Measurements from ENCODE around the gene PHF1. TPM values are rescaled to one million over a fixed set of nuclear protein-coding genes. Genes with fewer than 3 reads are reported as not detected.
"Not testable (repeated sequence)": the region's sequence is repeated elsewhere in the genome, so short reads cannot be mapped to it uniquely, and the experiment has no call there.

Gene PHF1
- polyA plus RNA-seq, 6 donors from 2014 or later, result 48.9 to 82.3 (median 55.5) TPM

GRCh38 chr6:33380272-33380981 lies 30.4 kb upstream of the PHF1 start:
- DNase-seq (no peak), ATAC-seq (ENCODE audit: low read depth in 2 of 2) (no peak)
- Mint-ChIP-seq H3K27me3 (no peaks in the 10 kb centered on the region), H3K9me3 (no peaks in the 10 kb centered on the region), H3K4me1 (peaks cover 0 to 5% (median 0%) of the 10 kb centered on the region in 3 donors), H3K27ac (peak overlapping the region in 2 of 6 donors; percentile 11 to 14), H3K4me3 (no peak overlapping the region), H3K36me3 (no peaks in the 10 kb centered on the region)

GRCh38 chr6:33383427-33384185 lies 27.2 kb upstream of the PHF1 start:
- ATAC-seq (ENCODE audit: low read depth in 2 of 2) (no peak), DNase-seq (no peak)
- Mint-ChIP-seq H3K27me3 (no peaks in the 10 kb centered on the region), H3K4me1 (peaks cover 0 to 5% (median 0%) of the 10 kb centered on the region in 3 donors), H3K9me3 (no peaks in the 10 kb centered on the region), H3K36me3 (no peaks in the 10 kb centered on the region), H3K4me3 (no peak overlapping the region), H3K27ac (peak overlapping the region in 1 of 6 donors; percentile 33)

GRCh38 chr6:33384581-33385020 lies 26.2 kb upstream of the PHF1 start:
- Mint-ChIP-seq H3K9me3 (no peaks in the 10 kb centered on the region), H3K4me1 (peaks cover 0 to 5% (median 0%) of the 10 kb centered on the region in 3 donors), H3K27ac (peak overlapping the region in 1 of 6 donors; percentile 13), H3K27me3 (no peaks in the 10 kb centered on the region), H3K36me3 (no peaks in the 10 kb centered on the region), H3K4me3 (no peak overlapping the region)
- DNase-seq, result no peak
- no peak for ATAC-seq (ENCODE audit: low read depth in 2 of 2)

GRCh38 chr6:33390173-33390572 lies 20.6 kb upstream of the PHF1 start:
- Mint-ChIP-seq H3K27me3 (no peaks in the 10 kb centered on the region), H3K4me1 (peaks cover 17 to 24% (median 22%) of the 10 kb centered on the region in 3 donors), H3K27ac (peak overlapping the region in 5 of 6 donors; percentile 66 to 98 (median 97)), H3K36me3 (no peaks in the 10 kb centered on the region), H3K9me3 (no peaks in the 10 kb centered on the region), H3K4me3 (peak overlapping the region in 1 of 8 donors; percentile 26)
- DNase-seq (no peak), ATAC-seq (ENCODE audit: low read depth in 2 of 2) (no peak)

GRCh38 chr6:33390767-33391277 lies 20.0 kb upstream of the PHF1 start:
- no peak for ATAC-seq (ENCODE audit: low read depth in 2 of 2)
- Mint-ChIP-seq H3K4me1 (peaks cover 17 to 24% (median 22%) of the 10 kb centered on the region in 3 donors), H3K36me3 (no peaks in the 10 kb centered on the region), H3K27me3 (no peaks in the 10 kb centered on the region), H3K9me3 (no peaks in the 10 kb centered on the region), H3K4me3 (peak overlapping the region; percentile 76 to 93 (median 86)), H3K27ac (peak overlapping the region; percentile 91 to 98 (median 98))
- no peak for DNase-seq

- Mint-ChIP-seq H3K4me3 (peak within 1 kb of the TSS; percentile 76 to 93 (median 86)), H3K27me3 (no peaks in the 10 kb centered on the region), H3K4me1 (peaks cover 17 to 24% (median 22%) of the 10 kb centered on the region in 3 donors), H3K9me3 (no peaks in the 10 kb centered on the region), H3K27ac (peak within 1 kb of the TSS; percentile 91 to 98 (median 98)), H3K36me3 (no peaks in the 10 kb centered on the region)
- ATAC-seq (ENCODE audit: low read depth in 2 of 2) (peak; percentile 87 to 94), DNase-seq (peak; percentile 99)
Observed at GRCh38 chr6:33391278-33391921, 19.4 kb upstream of the PHF1 start, which contains the start of gene KIFC1. TSS of gene KIFC1 (plus strand) at chr6:33391823. CDS start at chr6:33391986, 163 bp downstream.

GRCh38 chr6:33391922-33392594 lies 18.8 kb upstream of the PHF1 start:
- peaks cover 17 to 24% (median 22%) of the 10 kb centered on the region in 3 donors for H3K4me1 Mint-ChIP-seq
- DNase-seq, result no peak
- peak overlapping the region; percentile 45 to 98 (median 92) for H3K27ac Mint-ChIP-seq
- H3K27me3 Mint-ChIP-seq, result no peaks in the 10 kb centered on the region
- no peaks in the 10 kb centered on the region for H3K9me3 Mint-ChIP-seq
- peak overlapping the region; percentile 76 to 93 (median 86) for H3K4me3 Mint-ChIP-seq
- no peak for ATAC-seq (ENCODE audit: low read depth in 2 of 2)
- no peaks in the 10 kb centered on the region for H3K36me3 Mint-ChIP-seq

GRCh38 chr6:33392595-33392948 lies 18.2 kb upstream of the PHF1 start:
- DNase-seq (no peak), ATAC-seq (ENCODE audit: low read depth in 2 of 2) (no peak)
- Mint-ChIP-seq H3K27me3 (no peaks in the 10 kb centered on the region), H3K27ac (peak overlapping the region in 5 of 6 donors; percentile 45 to 98 (median 58)), H3K4me1 (peaks cover 17 to 24% (median 22%) of the 10 kb centered on the region in 3 donors), H3K4me3 (peak overlapping the region; percentile 62 to 93 (median 84)), H3K36me3 (no peaks in the 10 kb centered on the region), H3K9me3 (no peaks in the 10 kb centered on the region)

- ATAC-seq (ENCODE audit: low read depth in 2 of 2) (no peak), DNase-seq (no peak)
- Mint-ChIP-seq H3K27me3 (no peaks in the 10 kb centered on the region), H3K36me3 (no peaks in the 10 kb centered on the region), H3K4me1 (peaks cover 17 to 24% (median 22%) of the 10 kb centered on the region in 3 donors), H3K4me3 (peak overlapping the region in 1 of 8 donors; percentile 93), H3K9me3 (no peaks in the 10 kb centered on the region), H3K27ac (peak overlapping the region in 4 of 6 donors; percentile 58 to 98 (median 86))
Observed at GRCh38 chr6:33392979-33393378, 17.8 kb upstream of the PHF1 start.

GRCh38 chr6:33397541-33397940 lies 13.3 kb upstream of the PHF1 start:
- H3K36me3 Mint-ChIP-seq, result no peaks in the 10 kb centered on the region
- no peak overlapping the region for H3K4me3 Mint-ChIP-seq
- H3K27ac Mint-ChIP-seq, result peak overlapping the region in 1 of 6 donors; percentile 34
- peaks cover under 1 to 10% (median 4%) of the 10 kb centered on the region in 3 donors for H3K4me1 Mint-ChIP-seq
- ATAC-seq (ENCODE audit: low read depth in 2 of 2) (no peak), DNase-seq (no peak)
- no peaks in the 10 kb centered on the region for H3K9me3 Mint-ChIP-seq
- H3K27me3 Mint-ChIP-seq, result no peaks in the 10 kb centered on the region

- DNase-seq; H3K4me1 Mint-ChIP-seq; H3K27me3 Mint-ChIP-seq; H3K36me3 Mint-ChIP-seq; H3K27ac Mint-ChIP-seq; ATAC-seq (ENCODE audit: low read depth in 2 of 2); H3K9me3 Mint-ChIP-seq; H3K4me3 Mint-ChIP-seq: not testable (repeated sequence)
Observed at GRCh38 chr6:33398601-33399000, 12.2 kb upstream of the PHF1 start.

- not testable (repeated sequence) for H3K9me3 Mint-ChIP-seq; ATAC-seq (ENCODE audit: low read depth in 2 of 2); H3K4me3 Mint-ChIP-seq; H3K27me3 Mint-ChIP-seq; H3K4me1 Mint-ChIP-seq; DNase-seq; H3K36me3 Mint-ChIP-seq
- peak overlapping the region in 1 of 6 donors; percentile 20 for H3K27ac Mint-ChIP-seq
Observed at GRCh38 chr6:33399881-33400280, 10.9 kb upstream of the PHF1 start.

- Mint-ChIP-seq H3K27me3 (no peaks in the 10 kb centered on the region), H3K4me3 (no peak overlapping the region), H3K27ac (no peak overlapping the region), H3K4me1 (peaks cover 7 to 13% (median 8%) of the 10 kb centered on the region in 3 donors), H3K36me3 (no peaks in the 10 kb centered on the region), H3K9me3 (no peaks in the 10 kb centered on the region)
- ATAC-seq (ENCODE audit: low read depth in 2 of 2) (no peak), DNase-seq (no peak)
Observed at GRCh38 chr6:33404884-33405283, 5.9 kb upstream of the PHF1 start.

Measured in naive B cell (primary cell).